ENCODE results near the gene ALDH3B2. TPM values are rescaled to one million over a fixed set of nuclear protein-coding genes. Genes with fewer than 3 reads are reported as not detected.
"Not testable (repeated sequence)": the region's sequence is repeated elsewhere in the genome, so short reads cannot be mapped to it uniquely, and the experiment has no call there.

Gene ALDH3B2
- polyA plus RNA-seq, 3 donors, result 1.6 to 3.0 (median 2.1) TPM

- DNase-seq (ENCODE audit: extremely low read depth in 1 of 11, low read depth in 9 of 11, low spot score in 4 of 11), result not testable (repeated sequence)
These were observed 52.5 kb downstream of the ALDH3B2 start for GRCh38 chr11:67621928-67622327.

DNA sequence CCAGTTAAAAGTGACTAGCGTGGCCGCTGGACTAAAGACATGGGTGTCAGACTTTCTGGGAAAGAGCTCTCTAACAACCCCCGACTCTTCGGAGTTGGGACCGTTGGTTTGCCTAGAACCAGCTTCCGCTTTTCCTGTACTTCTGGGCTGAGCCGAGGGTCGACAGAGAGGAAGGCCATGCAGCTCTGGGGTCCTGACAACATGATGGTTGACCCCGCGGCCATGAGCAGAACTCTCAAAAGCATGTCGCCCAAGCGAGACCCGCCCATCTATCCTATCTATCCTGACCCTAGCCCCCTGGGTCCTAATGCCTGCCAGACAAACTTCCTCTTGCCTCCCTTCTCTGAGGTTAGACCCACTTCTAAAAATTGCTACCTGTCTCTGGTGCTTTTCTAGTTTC, 53.8 kb downstream of the ALDH3B2 start:
- not testable (repeated sequence) for DNase-seq (ENCODE audit: extremely low read depth in 1 of 11, low read depth in 9 of 11, low spot score in 4 of 11)

DNA sequence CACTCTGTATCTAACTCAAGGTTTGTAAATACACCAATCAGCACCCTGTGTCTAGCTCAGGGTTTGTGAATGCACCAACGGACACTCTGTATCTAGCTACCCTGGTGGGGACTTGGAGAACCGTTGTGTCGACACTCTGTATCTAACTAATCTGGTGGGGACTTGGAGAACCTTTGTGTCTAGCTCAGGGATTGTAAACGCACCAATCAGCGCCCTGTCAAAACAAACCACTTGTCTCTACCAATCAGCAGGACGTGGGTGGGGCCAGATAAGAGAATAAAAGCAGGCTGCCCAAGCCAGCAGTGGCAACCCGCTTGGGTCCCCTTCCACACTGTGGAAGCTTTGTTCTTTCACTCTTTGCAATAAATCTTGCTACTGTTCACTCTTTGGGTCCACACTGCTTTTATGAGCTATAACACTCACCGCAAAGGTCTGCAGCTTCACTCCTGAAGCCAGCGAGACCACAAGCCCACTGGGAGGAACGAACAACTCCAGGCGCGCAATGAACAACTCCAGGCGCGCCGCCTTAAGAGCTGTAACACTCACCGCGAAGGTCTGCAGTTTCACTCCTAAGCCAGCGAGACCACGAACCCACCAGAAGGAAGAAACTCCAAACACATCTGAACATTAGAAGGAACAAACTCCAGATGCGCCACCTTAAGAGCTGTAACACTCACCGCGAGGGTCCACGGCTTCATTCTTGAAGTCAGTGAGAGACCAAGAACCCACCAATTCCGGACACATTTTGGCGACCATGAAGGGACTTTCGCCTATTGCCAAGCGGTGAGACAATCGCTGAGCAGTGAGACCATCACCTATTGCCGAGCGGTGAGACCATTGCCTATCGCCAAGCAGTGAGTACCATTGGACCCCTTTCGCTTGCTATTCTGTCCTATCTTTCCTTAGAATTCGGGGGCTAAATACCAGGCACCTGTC, 54.5 kb downstream of the ALDH3B2 start:
- not testable (repeated sequence) for DNase-seq (ENCODE audit: extremely low read depth in 1 of 11, low read depth in 9 of 11, low spot score in 4 of 11)

GRCh38 chr11:67618901-67619659, 55.3 kb downstream of the ALDH3B2 start:
- DNase-seq (ENCODE audit: extremely low read depth in 1 of 11, low read depth in 9 of 11, low spot score in 4 of 11), result not testable (repeated sequence)

DNA sequence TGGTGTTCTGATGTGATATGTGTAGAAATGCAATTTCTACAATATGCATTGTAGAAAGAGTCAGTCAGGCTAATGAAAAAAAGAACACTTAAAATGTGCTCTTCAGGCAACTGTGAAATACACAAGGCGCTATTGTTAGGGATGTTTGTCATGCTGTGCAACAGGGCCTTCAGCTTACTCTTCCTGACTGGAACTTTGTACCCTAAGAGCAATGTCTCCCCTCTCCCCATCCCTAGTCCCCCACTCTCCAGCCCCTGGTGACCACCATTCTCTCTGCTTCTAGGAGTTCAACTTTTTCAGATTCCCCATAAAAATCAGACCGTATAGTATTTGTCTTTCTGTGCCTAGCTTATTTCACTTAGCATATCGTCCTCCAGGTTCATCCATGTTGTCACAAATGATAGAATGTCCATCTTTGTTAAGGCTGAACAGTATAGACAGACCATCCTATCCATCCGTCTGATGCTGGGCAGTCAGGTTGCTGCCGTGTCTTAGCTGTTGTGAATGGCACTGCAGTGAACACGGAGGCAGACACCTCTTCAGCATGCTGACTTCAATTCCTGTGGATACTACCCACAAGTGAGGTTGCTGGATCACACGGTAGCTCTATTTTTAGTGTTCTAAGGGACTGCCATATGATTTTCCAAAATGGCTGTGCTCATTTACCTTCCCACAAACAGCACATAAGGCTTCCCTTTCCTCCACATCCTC, 57.0 kb downstream of the ALDH3B2 start:
- no peak for DNase-seq (ENCODE audit: extremely low read depth in 1 of 11, low read depth in 9 of 11, low spot score in 4 of 11)

- no peak for DNase-seq (ENCODE audit: extremely low read depth in 1 of 11, low read depth in 9 of 11, low spot score in 4 of 11)
These were observed 57.8 kb downstream of the ALDH3B2 start for GRCh38 chr11:67616431-67617242.

GRCh38 chr11:67615728-67616430, 58.5 kb downstream of the ALDH3B2 start:
- DNase-seq (ENCODE audit: extremely low read depth in 1 of 11, low read depth in 9 of 11, low spot score in 4 of 11), result no peak

- no peak for DNase-seq (ENCODE audit: extremely low read depth in 1 of 11, low read depth in 9 of 11, low spot score in 4 of 11)
These were observed 59.4 kb downstream of the ALDH3B2 start for GRCh38 chr11:67614730-67615714.

DNA sequence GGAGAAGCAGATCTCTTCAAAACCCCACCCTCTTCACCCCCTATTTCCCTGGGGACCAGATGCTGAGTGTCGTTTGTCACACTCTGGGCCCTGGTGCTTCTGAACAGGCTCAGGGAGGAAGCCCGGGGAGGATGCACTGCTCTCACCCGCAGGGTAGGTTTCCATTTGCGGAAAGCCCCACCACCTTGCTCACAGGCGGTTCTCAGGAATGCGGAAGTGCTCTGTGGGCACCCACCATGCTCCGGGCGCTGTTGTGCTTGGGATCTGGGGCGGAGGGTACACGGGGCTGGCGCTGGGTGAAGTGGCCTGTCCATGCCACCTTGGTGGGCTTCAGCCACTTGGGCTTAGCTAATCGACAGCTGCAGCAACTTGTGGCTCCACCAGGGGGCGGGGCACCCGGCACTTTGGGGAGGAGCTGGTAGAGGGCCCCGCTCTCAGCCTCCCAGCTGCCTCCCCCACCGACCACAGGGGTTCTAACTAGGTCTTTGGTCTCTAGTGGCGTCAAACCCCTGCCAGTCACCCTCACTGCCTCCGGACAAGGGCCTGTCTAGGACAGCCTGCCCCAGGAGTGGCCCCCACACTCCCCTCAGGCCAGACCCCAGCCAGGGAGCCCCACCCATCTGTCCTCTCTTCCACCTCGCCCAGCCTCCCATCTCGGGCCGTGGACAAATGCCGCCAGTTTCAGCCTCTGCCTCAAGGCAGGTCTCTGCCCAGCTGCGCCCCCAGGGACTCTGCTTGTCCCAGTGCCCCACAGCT, 60.3 kb downstream of the ALDH3B2 start:
- DNase-seq (ENCODE audit: extremely low read depth in 1 of 11, low read depth in 9 of 11, low spot score in 4 of 11), result peak in 7 of 11 donors; percentile 18 to 56 (median 36)

- no peak for DNase-seq (ENCODE audit: extremely low read depth in 1 of 11, low read depth in 9 of 11, low spot score in 4 of 11)
These were observed 61.0 kb downstream of the ALDH3B2 start for GRCh38 chr11:67613313-67613959.

DNA sequence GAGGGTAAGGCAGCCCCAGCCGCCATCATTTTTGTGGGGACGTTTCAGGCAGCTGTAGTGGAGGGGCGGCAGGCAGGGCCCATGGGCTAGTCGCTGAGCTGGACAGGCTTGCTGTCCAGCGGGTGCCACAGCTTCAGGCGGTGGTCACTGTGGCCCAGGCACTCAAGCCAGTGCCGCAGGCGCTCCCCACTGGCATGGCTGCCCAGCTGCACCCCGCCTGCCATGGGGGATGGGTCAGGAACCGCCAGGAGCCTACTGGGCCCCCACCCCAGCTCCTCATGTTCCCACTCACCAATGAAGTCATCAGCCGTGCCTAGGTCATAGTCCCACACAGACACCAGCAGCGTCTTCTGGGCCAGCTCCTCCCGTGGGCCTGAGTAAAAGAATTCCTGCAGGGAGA, 61.7 kb downstream of the ALDH3B2 start:
- DNase-seq (ENCODE audit: extremely low read depth in 1 of 11, low read depth in 9 of 11, low spot score in 4 of 11), result no peak

Other genes starting within 250 kb of the ALDH3B2 start
- gene RPS6KB2, start 246.1 kb downstream of the ALDH3B2 start, polyA plus RNA-seq (ENCODE audit: insufficient read length in 3 of 3), result 10 to 100 TPM; 40.3 to 47.0 (median 41.2) TPM
- 1 to 10 TPM; 1.3 to 3.5 (median 2.4) TPM for gene PTPRCAP, start 236.9 kb downstream of the ALDH3B2 start, polyA plus RNA-seq (ENCODE audit: insufficient read length in 3 of 3)
- 10 to 100 TPM; 53.5 to 82.1 (median 75.7) TPM for gene CORO1B, start 231.1 kb downstream of the ALDH3B2 start, polyA plus RNA-seq (ENCODE audit: insufficient read length in 3 of 3)
- gene GPR152, start 221.9 kb downstream of the ALDH3B2 start, polyA plus RNA-seq (ENCODE audit: insufficient read length in 3 of 3), result not detected
- 1 to 10 TPM in 1 of 3 donors, under 1 TPM in 2; 0.26 to 1.2 (median 0.55) TPM for gene CABP4, start 219.3 kb downstream of the ALDH3B2 start, polyA plus RNA-seq (ENCODE audit: insufficient read length in 3 of 3)
- 10 to 100 TPM; 40.3 to 67.0 (median 54.6) TPM for gene TMEM134, start 205.4 kb downstream of the ALDH3B2 start, polyA plus RNA-seq (ENCODE audit: insufficient read length in 3 of 3)
- 10 to 100 TPM; 55.9 to 77.0 (median 63.1) TPM for gene AIP, start 191.6 kb downstream of the ALDH3B2 start, polyA plus RNA-seq (ENCODE audit: insufficient read length in 3 of 3)
- 10 to 100 TPM; 28.5 to 49.4 (median 35.4) TPM for gene PITPNM1, start 169.3 kb downstream of the ALDH3B2 start, polyA plus RNA-seq (ENCODE audit: insufficient read length in 3 of 3)
- 10 to 100 TPM; 37.7 to 69.5 (median 52.5) TPM for gene CDK2AP2, start 166.5 kb downstream of the ALDH3B2 start, polyA plus RNA-seq (ENCODE audit: insufficient read length in 3 of 3)
- gene CABP2, start 151.2 kb downstream of the ALDH3B2 start, polyA plus RNA-seq (ENCODE audit: insufficient read length in 3 of 3), result under 1 TPM in 1 of 3 donors, not detected in 2; 0.29 TPM
- 100 to 1,000 TPM; 697 to 788 (median 758) TPM for gene GSTP1, start 90.8 kb downstream of the ALDH3B2 start, polyA plus RNA-seq (ENCODE audit: insufficient read length in 3 of 3)
- gene NDUFV1, start 67.7 kb downstream of the ALDH3B2 start, polyA plus RNA-seq (ENCODE audit: insufficient read length in 3 of 3), result 100 to 1,000 TPM; 165 to 248 (median 201) TPM
- gene NUDT8, start 44.7 kb downstream of the ALDH3B2 start, polyA plus RNA-seq (ENCODE audit: insufficient read length in 3 of 3), result 1 to 10 TPM; 2.5 to 7.1 (median 7.0) TPM
- under 1 TPM in 2 of 3 donors, not detected in 1; 0.06 to 0.09 TPM for gene TBX10, start 34.9 kb downstream of the ALDH3B2 start, polyA plus RNA-seq (ENCODE audit: insufficient read length in 3 of 3)
- gene ACY3, start 23.9 kb downstream of the ALDH3B2 start, polyA plus RNA-seq (ENCODE audit: insufficient read length in 3 of 3), result 10 to 100 TPM; 19.3 to 35.5 (median 26.3) TPM

Data from renal cortex interstitium (tissue), 11 donors.